Fibroblast of peridontal ligament (primary cell): ENCODE results near the gene PLXNA4.
"Not testable (repeated sequence)": the region's sequence is repeated elsewhere in the genome, so short reads cannot be mapped to it uniquely, and the experiment has no call there.

Experiments
- DNase-seq: peaks from one replicate; pipeline ENCODE4 v3.0.0-alpha.2; 2010; ENCODE audit errors: extremely low read depth

PLXNA4 gene

GRCh38 chr7:132575982-132576720, at the start of gene PLXNA4:
TSS of gene PLXNA4 (minus strand) at chr7:132576470. CDS start at chr7:132508693, 67,777 bp downstream.
- DNase-seq = no peak

GRCh38 chr7:132625651-132626050, 49.4 kb upstream of the PLXNA4 start:
- no peak for DNase-seq

- DNase-seq = no peak
Observed at GRCh38 chr7:132622081-132622480, 45.8 kb upstream of the PLXNA4 start.

- DNase-seq = no peak
Observed at GRCh38 chr7:132619967-132620366, 43.7 kb upstream of the PLXNA4 start.

- no peak for DNase-seq
Observed at GRCh38 chr7:132618956-132619305, 42.7 kb upstream of the PLXNA4 start.

GRCh38 chr7:132618271-132618955, 42.1 kb upstream of the PLXNA4 start:
- no peak for DNase-seq

GRCh38 chr7:132614428-132615318, 38.4 kb upstream of the PLXNA4 start:
- peak; percentile 15 for DNase-seq

- no peak for DNase-seq
Observed at GRCh38 chr7:132613737-132614136, 37.5 kb upstream of the PLXNA4 start.

- DNase-seq = no peak
Observed at GRCh38 chr7:132610995-132611394, 34.7 kb upstream of the PLXNA4 start.

- DNase-seq = no peak
Observed at GRCh38 chr7:132609906-132610520, 33.7 kb upstream of the PLXNA4 start.

GRCh38 chr7:132609222-132609621, 33.0 kb upstream of the PLXNA4 start:
- DNase-seq = no peak

- no peak for DNase-seq
Observed at GRCh38 chr7:132608523-132608922, 32.3 kb upstream of the PLXNA4 start.

GRCh38 chr7:132607656-132608055, 31.4 kb upstream of the PLXNA4 start:
- no peak for DNase-seq

- DNase-seq = no peak
Observed at GRCh38 chr7:132604121-132604520, 27.9 kb upstream of the PLXNA4 start.

GRCh38 chr7:132603220-132603833, 27.1 kb upstream of the PLXNA4 start:
- no peak for DNase-seq

GRCh38 chr7:132601783-132602182, 25.5 kb upstream of the PLXNA4 start:
- no peak for DNase-seq

GRCh38 chr7:132596588-132596987, 20.3 kb upstream of the PLXNA4 start:
- DNase-seq = no peak

GRCh38 chr7:132594741-132595140, 18.5 kb upstream of the PLXNA4 start:
- not testable (repeated sequence) for DNase-seq

GRCh38 chr7:132592936-132593335, 16.7 kb upstream of the PLXNA4 start:
- no peak for DNase-seq

GRCh38 chr7:132592231-132592920, 16.1 kb upstream of the PLXNA4 start:
- DNase-seq = no peak

GRCh38 chr7:132590162-132590561, 13.9 kb upstream of the PLXNA4 start:
- no peak for DNase-seq
